Activated CD4-positive, alpha-beta memory T cell treated with anti-CD3 and anti-CD28 coated beads, Interleukin-2, amount 10 ng/mL, durations not matched to agents 7 days and 5 days (primary cell): ENCODE results near the gene SIAH1. TPM values are rescaled to one million over a fixed set of nuclear protein-coding genes. Genes with fewer than 3 reads are reported as not detected.
"Not testable (repeated sequence)": the region's sequence is repeated elsewhere in the genome, so short reads cannot be mapped to it uniquely, and the experiment has no call there.

Source experiments
- CTCF ChIA-PET: fragments of 350-600 bp; sonication (Branson Sonifier 250); formaldehyde crosslinking; loops from one replicate; lab custom pipeline; 2021; ENCODE audit warnings: antibody characterized with exemption, inconsistent platforms; lab: Charles Lee
- POLR2A ChIA-PET: fragments of 350-600 bp; sonication (Branson Sonifier 250); formaldehyde crosslinking; loops from one replicate; lab custom pipeline; 2021; ENCODE audit warnings: antibody characterized with exemption; lab: Charles Lee
- DNase-seq: peaks from one replicate; pipeline ENCODE4 v3.0.0-alpha.2; 2020
- H3K27ac Mint-ChIP-seq: one replicate; pipeline ENCODE4 v1.8.0; 2021; ENCODE audit warnings: mild to moderate bottlenecking, mixed read lengths
- H3K27me3 Mint-ChIP-seq: one replicate; pipeline ENCODE4 v1.8.0; 2021; ENCODE audit warnings: mixed read lengths
- H3K36me3 Mint-ChIP-seq: one replicate; pipeline ENCODE4 v1.8.0; 2021; ENCODE audit warnings: low read depth, mixed read lengths
- H3K4me1 Mint-ChIP-seq: one replicate; pipeline ENCODE4 v1.8.0; 2021; ENCODE audit warnings: mixed read lengths
- H3K4me3 Mint-ChIP-seq: one replicate; pipeline ENCODE4 v1.8.0; 2021; ENCODE audit warnings: mild to moderate bottlenecking, mixed read lengths
- H3K9me3 Mint-ChIP-seq: one replicate; pipeline ENCODE4 v1.8.0; 2021; ENCODE audit warnings: mixed read lengths
- total RNA-seq, 2 experiments: library from RNA; stranded (reverse); gene quantifications; one replicate each; pipeline ENCODE4 v1.2.3, GENCODE V29; 2021

The SIAH1 gene
- total RNA-seq, 2 experiments from 2014 or later: 16.1 to 16.5 TPM

- no peaks in the 10 kb centered on the region for H3K9me3 Mint-ChIP-seq
- CTCF ChIA-PET: interaction anchor here (0.8 to 2.1 kb wide), 7 partner anchors 10 to 246 kb away, joined by 3 to 8 read pairs (median 5); no protein-coding TSS in a partner anchor
- POLR2A ChIA-PET: interaction anchor here (0.9 to 4.0 kb wide), 13 partner anchors 8 to 246 kb away, joined by 3 to 79 read pairs (median 6); partner anchors contain the start of genes LONP2 and N4BP1
Observed at GRCh38 chr16:48383877-48384519, 1.2 kb downstream of the SIAH1 start.

DNA sequence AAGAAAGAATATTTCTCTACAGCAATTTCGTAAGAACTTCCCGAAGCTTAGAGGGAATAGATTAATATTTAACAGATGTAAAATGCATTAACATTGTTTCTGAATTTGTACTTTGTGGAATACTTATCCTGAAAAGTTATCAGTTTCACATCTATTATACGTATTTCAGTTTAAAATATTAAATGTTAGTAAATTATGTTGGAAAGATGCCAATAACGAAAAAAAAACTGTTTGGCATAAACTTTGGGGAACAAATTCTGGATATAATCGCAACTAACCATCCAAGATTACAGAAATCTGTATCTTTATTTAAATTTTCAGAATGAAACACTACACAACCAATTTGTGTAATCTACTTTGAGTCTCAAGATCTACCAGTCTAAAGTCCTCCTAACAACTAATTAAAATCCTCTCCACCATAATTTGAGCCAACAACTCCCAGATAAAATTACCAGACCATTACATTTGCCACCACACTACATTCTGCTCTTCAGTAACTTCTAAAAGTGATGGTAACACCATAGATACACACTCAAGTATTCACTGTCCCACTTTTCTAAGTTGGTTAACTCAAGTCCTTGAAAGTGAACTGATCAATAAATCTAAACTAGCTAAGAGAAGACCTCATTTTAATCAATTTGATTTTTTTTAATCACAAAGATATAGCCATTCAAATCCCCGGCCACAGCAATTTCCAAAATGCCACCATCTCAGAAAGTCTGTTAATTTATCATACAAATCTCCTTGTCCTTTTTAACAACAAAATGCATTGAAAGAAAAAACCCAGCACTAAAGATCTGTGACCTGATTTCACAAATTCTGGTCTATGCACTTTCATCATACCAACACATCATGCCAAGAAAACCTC, 2.0 kb downstream of the SIAH1 start:
- Mint-ChIP-seq H3K27me3 (no peaks in the 10 kb centered on the region), H3K36me3 (peaks cover 7% of the 10 kb centered on the region), H3K27ac (peak overlapping the region; percentile 71), H3K4me3 (peak overlapping the region; percentile 88), H3K4me1 (peaks cover 41% of the 10 kb centered on the region), H3K9me3 (no peaks in the 10 kb centered on the region)
- POLR2A ChIA-PET: interaction anchor here (0.9 to 4.0 kb wide), 11 partner anchors 7 to 247 kb away, joined by 3 to 79 read pairs (median 6); partner anchors contain the start of genes LONP2 and N4BP1
- CTCF ChIA-PET: interaction anchor here (0.8 to 2.1 kb wide), 7 partner anchors 11 to 247 kb away, joined by 3 to 8 read pairs (median 5); no protein-coding TSS in a partner anchor
- no peak for DNase-seq

More at GRCh38 chr16:48383877-48384519, 1.2 kb downstream of the SIAH1 start:
- Mint-ChIP-seq H3K27me3 (no peaks in the 10 kb centered on the region), H3K27ac (peak overlapping the region; percentile 71), H3K4me1 (peaks cover 33% of the 10 kb centered on the region), H3K4me3 (peak overlapping the region; percentile 88), H3K36me3 (peaks cover 7% of the 10 kb centered on the region)
- no peak for DNase-seq

DNA sequence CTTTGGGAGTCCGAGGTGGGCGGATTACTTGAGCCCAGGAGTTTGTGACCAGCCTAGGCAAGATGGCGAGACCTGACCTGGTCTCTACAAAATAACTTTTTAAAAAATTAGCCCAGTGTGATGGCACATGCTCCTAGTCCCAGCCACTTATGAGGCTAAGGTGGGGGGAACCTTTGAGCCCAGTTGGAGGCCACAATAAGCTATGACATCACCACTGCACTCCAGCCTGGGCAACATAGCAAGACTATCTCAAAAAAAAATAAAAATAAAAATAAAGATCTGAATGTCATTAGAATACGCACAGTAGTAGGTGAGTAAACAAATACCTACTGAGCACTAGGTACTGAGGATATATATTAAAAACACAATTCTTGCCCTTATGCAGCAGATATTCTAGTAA, 3.1 kb downstream of the SIAH1 start:
- no peak for DNase-seq
- peaks cover 7% of the 10 kb centered on the region for H3K36me3 Mint-ChIP-seq
- H3K27me3 Mint-ChIP-seq: no peaks in the 10 kb centered on the region
- no peak overlapping the region for H3K27ac Mint-ChIP-seq
- no peak overlapping the region for H3K4me3 Mint-ChIP-seq
- peaks cover 43% of the 10 kb centered on the region for H3K4me1 Mint-ChIP-seq
- CTCF ChIA-PET: no interaction called here
- H3K9me3 Mint-ChIP-seq: no peaks in the 10 kb centered on the region
- POLR2A ChIA-PET: no interaction called here

GRCh38 chr16:48381201-48381600, 4.0 kb downstream of the SIAH1 start:
- no peaks in the 10 kb centered on the region for H3K27me3 Mint-ChIP-seq
- no peak for DNase-seq
- H3K36me3 Mint-ChIP-seq: peaks cover 7% of the 10 kb centered on the region
- H3K9me3 Mint-ChIP-seq: no peaks in the 10 kb centered on the region
- no peak overlapping the region for H3K4me3 Mint-ChIP-seq
- no peak overlapping the region for H3K27ac Mint-ChIP-seq
- H3K4me1 Mint-ChIP-seq: peaks cover 48% of the 10 kb centered on the region
- ChIA-PET CTCF (no interaction called here), POLR2A (interaction anchor here (1.1 kb wide), 1 partner anchor 15 kb away, joined by 3 read pairs; no protein-coding TSS in a partner anchor)

- H3K36me3 Mint-ChIP-seq: peaks cover 2% of the 10 kb centered on the region
- no peaks in the 10 kb centered on the region for H3K27me3 Mint-ChIP-seq
- H3K4me1 Mint-ChIP-seq: peaks cover 43% of the 10 kb centered on the region
- H3K27ac Mint-ChIP-seq: no peak overlapping the region
- H3K9me3 Mint-ChIP-seq: no peaks in the 10 kb centered on the region
- ChIA-PET CTCF (no interaction called here), POLR2A (interaction anchor here (1.4 to 2.4 kb wide), 2 partner anchors 10 to 12 kb away, joined by 6 to 11 read pairs; no protein-coding TSS in a partner anchor)
- H3K4me3 Mint-ChIP-seq: no peak overlapping the region
- DNase-seq: no peak
Observed at GRCh38 chr16:48378836-48379235, 6.4 kb downstream of the SIAH1 start.

DNA sequence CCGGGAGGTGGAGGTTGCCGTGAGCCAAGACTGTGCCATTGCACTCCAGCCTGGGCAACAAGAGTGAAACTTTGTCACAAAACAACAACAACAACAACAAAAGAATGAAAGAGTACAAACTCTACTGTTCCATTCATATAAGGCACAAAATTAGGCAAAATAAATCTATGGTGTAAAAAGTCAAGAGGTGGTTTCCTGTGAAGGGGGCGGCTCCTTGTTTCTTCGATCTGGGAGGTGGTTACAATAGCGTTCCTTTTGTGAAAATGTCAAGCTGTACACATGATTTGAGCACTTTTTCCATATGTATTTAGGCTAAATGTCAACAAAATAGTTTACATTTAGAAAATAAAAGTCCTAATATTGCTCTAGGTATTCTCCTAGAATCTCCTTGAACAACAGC, 6.9 kb downstream of the SIAH1 start:
- H3K4me3 Mint-ChIP-seq: no peak overlapping the region
- peaks cover 1% of the 10 kb centered on the region for H3K36me3 Mint-ChIP-seq
- H3K27me3 Mint-ChIP-seq: no peaks in the 10 kb centered on the region
- H3K27ac Mint-ChIP-seq: no peak overlapping the region
- DNase-seq: no peak
- H3K9me3 Mint-ChIP-seq: no peaks in the 10 kb centered on the region
- ChIA-PET POLR2A (interaction anchor here (1.4 to 2.4 kb wide), 2 partner anchors 9 to 11 kb away, joined by 6 to 11 read pairs; no protein-coding TSS in a partner anchor), CTCF (no interaction called here)
- peaks cover 37% of the 10 kb centered on the region for H3K4me1 Mint-ChIP-seq

DNA sequence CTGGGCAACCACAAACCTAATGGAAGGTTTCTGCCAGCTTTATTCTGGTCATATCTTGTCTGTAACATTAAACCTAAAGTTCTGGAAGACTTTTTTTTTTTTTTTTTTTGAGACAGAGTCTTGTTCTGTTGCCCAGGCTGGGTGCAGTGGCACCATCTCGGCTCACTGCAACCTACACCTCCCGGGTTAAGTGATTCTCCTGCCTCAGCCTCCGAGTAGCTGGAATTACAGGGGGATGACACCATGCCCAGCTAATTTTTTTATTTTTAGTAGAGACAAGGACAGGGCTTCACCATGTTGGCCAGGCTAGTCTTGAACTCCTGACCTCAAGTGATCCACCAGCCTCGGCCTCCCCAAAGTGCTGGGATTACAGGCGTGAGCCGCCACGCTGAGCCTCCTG, 7.9 kb downstream of the SIAH1 start:
- H3K4me3 Mint-ChIP-seq, H3K27me3 Mint-ChIP-seq, H3K36me3 Mint-ChIP-seq, H3K9me3 Mint-ChIP-seq, DNase-seq, H3K27ac Mint-ChIP-seq: not testable (repeated sequence)
- ChIA-PET CTCF (interaction anchor here (0.6 kb wide), 1 partner anchor 246 kb away, joined by 3 read pairs; no protein-coding TSS in a partner anchor), POLR2A (interaction anchor here (0.9 to 2.4 kb wide), 6 partner anchors 8 to 246 kb away, joined by 3 to 11 read pairs (median 3); no protein-coding TSS in a partner anchor)
- H3K4me1 Mint-ChIP-seq: peaks cover 33% of the 10 kb centered on the region

DNA sequence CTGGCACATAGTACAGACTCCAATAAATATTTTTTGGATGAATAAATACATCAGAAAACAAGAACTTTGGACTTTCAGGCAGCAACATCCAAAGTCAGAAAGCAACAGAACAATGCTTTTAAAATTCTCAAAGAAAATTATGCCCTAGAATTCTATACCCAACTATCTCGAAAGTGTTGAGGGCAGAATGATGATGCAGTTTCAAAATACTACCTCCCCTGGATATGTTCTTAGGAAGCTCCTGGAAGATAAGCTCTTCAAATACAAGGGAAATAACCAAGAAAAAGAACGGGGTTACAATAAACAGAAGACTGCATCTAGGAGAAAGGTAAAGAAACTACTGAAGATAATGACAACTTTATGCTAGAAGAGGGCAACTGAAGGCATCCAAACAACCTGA, 11.0 kb downstream of the SIAH1 start:
- H3K36me3 Mint-ChIP-seq: no peaks in the 10 kb centered on the region
- no peak overlapping the region for H3K4me3 Mint-ChIP-seq
- ChIA-PET CTCF (no interaction called here), POLR2A (interaction anchor here (1.0 to 2.5 kb wide), 3 partner anchors 8 to 10 kb away, joined by 3 to 5 read pairs (median 4); no protein-coding TSS in a partner anchor)
- H3K9me3 Mint-ChIP-seq: no peaks in the 10 kb centered on the region
- H3K27me3 Mint-ChIP-seq: no peaks in the 10 kb centered on the region
- DNase-seq: no peak
- H3K4me1 Mint-ChIP-seq: peaks cover 28% of the 10 kb centered on the region
- no peak overlapping the region for H3K27ac Mint-ChIP-seq

DNA sequence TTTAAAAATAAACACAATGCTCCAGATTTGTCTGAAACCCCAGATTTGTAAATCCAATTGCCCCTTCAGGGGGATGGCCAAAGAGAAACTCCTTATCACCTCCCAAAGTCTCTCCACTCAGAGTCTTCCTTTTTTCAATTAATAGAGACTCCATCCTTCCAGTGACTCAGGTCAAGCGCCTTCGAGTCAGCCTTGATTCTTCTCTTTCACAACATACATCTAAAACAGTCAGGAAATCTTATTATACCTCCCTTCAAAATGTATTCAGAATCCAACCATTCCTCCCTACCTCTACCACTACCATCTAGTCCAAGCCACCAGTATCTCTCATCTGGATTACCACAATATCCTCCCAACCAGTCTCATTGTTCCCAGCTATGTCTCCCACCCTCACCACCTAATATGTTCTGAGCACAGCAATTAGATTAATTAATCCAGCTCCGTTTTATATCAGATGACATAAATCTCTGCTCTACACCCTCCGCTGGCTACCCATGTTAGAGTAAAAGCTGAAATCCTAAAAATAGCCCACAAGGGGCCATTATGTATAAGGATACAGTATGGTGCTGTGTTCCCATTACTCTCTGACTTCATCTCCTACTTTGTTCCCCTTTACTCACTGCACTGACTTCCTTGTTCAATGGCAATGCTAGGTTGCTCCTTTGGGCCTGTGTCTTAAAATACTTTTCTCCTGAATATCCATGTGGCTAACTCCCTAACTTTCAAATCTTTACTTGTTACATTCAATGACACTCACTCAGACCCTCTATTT, 11.8 kb downstream of the SIAH1 start:
- no peaks in the 10 kb centered on the region for H3K9me3 Mint-ChIP-seq
- no peak overlapping the region for H3K27ac Mint-ChIP-seq
- no peaks in the 10 kb centered on the region for H3K36me3 Mint-ChIP-seq
- H3K27me3 Mint-ChIP-seq: no peaks in the 10 kb centered on the region
- no peak overlapping the region for H3K4me3 Mint-ChIP-seq
- H3K4me1 Mint-ChIP-seq: peaks cover 23% of the 10 kb centered on the region
- POLR2A ChIA-PET: interaction anchor here (1.0 to 2.5 kb wide), 2 partner anchors 8 to 11 kb away, joined by 3 to 5 read pairs; no protein-coding TSS in a partner anchor
- CTCF ChIA-PET: no interaction called here
- no peak for DNase-seq

- H3K27ac Mint-ChIP-seq: no peak overlapping the region
- peaks cover 22% of the 10 kb centered on the region for H3K4me1 Mint-ChIP-seq
- no peak overlapping the region for H3K4me3 Mint-ChIP-seq
- ChIA-PET POLR2A (interaction anchor here (2.5 kb wide), 1 partner anchor 11 kb away, joined by 5 read pairs; no protein-coding TSS in a partner anchor), CTCF (interaction anchor here (1.3 kb wide), 1 partner anchor 251 kb away, joined by 4 read pairs; no protein-coding TSS in a partner anchor)
- H3K36me3 Mint-ChIP-seq: no peaks in the 10 kb centered on the region
- DNase-seq: no peak
- H3K27me3 Mint-ChIP-seq: no peaks in the 10 kb centered on the region
- H3K9me3 Mint-ChIP-seq: no peaks in the 10 kb centered on the region
Observed at GRCh38 chr16:48372744-48373143, 12.5 kb downstream of the SIAH1 start.

- DNase-seq: no peak
- Mint-ChIP-seq H3K36me3 (no peaks in the 10 kb centered on the region), H3K27me3 (no peaks in the 10 kb centered on the region), H3K9me3 (no peaks in the 10 kb centered on the region), H3K27ac (no peak overlapping the region), H3K4me3 (no peak overlapping the region), H3K4me1 (peaks cover 30% of the 10 kb centered on the region)
- CTCF ChIA-PET: interaction anchor here (1.3 kb wide), 1 partner anchor 252 kb away, joined by 4 read pairs; no protein-coding TSS in a partner anchor
- POLR2A ChIA-PET: interaction anchor here (1.2 kb wide), 1 partner anchor 13 kb away, joined by 3 read pairs; no protein-coding TSS in a partner anchor
Observed at GRCh38 chr16:48371393-48371780, 13.8 kb downstream of the SIAH1 start.
